ENCODE measurements around the gene MARCHF6.
"Not testable (repeated sequence)": the region's sequence is repeated elsewhere in the genome, so short reads cannot be mapped to it uniquely, and the experiment has no call there.

MARCHF6 gene

GRCh38 chr5:10323588-10324488 is 29.7 kb upstream of the MARCHF6 start:
- DNase-seq, result no peak

GRCh38 chr5:10324518-10325370 is 28.8 kb upstream of the MARCHF6 start:
- no peak for DNase-seq

GRCh38 chr5:10328323-10328722 is 25.2 kb upstream of the MARCHF6 start:
- no peak for DNase-seq

GRCh38 chr5:10329446-10329819 is 24.1 kb upstream of the MARCHF6 start:
- no peak for DNase-seq

GRCh38 chr5:10329820-10330481 is 23.5 kb upstream of the MARCHF6 start:
- no peak for DNase-seq

- no peak for DNase-seq
Observed at GRCh38 chr5:10330511-10331230, 22.8 kb upstream of the MARCHF6 start.

GRCh38 chr5:10331341-10331796 is 22.1 kb upstream of the MARCHF6 start:
- DNase-seq, result no peak

- DNase-seq, result no peak
Observed at GRCh38 chr5:10332301-10332700, 21.2 kb upstream of the MARCHF6 start.

- DNase-seq, result no peak
Observed at GRCh38 chr5:10333154-10334006, 20.1 kb upstream of the MARCHF6 start.

GRCh38 chr5:10334831-10335230 is 18.7 kb upstream of the MARCHF6 start:
- DNase-seq, result no peak

- no peak for DNase-seq
Observed at GRCh38 chr5:10335711-10336470, 17.6 kb upstream of the MARCHF6 start.

GRCh38 chr5:10337107-10337506 is 16.4 kb upstream of the MARCHF6 start:
- no peak for DNase-seq

GRCh38 chr5:10337986-10338385 is 15.5 kb upstream of the MARCHF6 start:
- DNase-seq, result no peak

GRCh38 chr5:10338686-10339057 is 14.8 kb upstream of the MARCHF6 start:
- DNase-seq, result no peak

GRCh38 chr5:10339058-10339811 is 14.3 kb upstream of the MARCHF6 start:
- no peak for DNase-seq

GRCh38 chr5:10339958-10340357 is 13.5 kb upstream of the MARCHF6 start:
- DNase-seq, result no peak

- no peak for DNase-seq
Observed at GRCh38 chr5:10343486-10343885, 10.0 kb upstream of the MARCHF6 start.

GRCh38 chr5:10344461-10345106 is 8.9 kb upstream of the MARCHF6 start:
- DNase-seq, result not testable (repeated sequence)

GRCh38 chr5:10348258-10348657 is 5.2 kb upstream of the MARCHF6 start:
- no peak for DNase-seq
